SK-N-MC (cell line): ENCODE data around the gene SRGAP1.

Experiments
- EZH2 ChIP-seq: fragments of 200-600 bp; sonication (generic); IDR thresholded peaks from one replicate; pipeline ENCODE4 v1.6.1; 2017; ENCODE audit warnings: antibody characterized with exemption
- POLR2AphosphoS5 ChIP-seq: IDR thresholded peaks from 2 replicates; pipeline ENCODE4 v1.6.1; 2012; ENCODE audit warnings: mild to moderate bottlenecking, low read depth, low read length, borderline replicate concordance

DNA sequence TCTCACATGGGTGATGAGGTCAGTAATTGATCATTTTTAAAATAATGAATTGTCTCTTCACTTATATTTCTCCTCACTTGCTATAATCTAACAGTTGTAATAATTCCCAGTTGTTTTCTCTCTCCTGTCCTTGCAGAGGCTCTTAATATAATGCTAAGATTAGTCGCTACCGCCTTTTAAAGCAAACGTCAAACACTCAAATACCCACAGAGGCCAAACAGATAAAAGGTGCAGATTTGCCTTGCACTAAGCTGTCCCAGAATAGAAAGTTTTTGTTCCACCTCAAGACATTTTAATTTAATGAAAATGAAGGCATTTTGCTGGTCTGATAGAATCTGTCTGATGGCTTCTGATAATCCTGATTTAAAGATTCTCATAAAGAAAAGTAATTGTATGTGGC is 218.6 kb downstream of the SRGAP1 start:
- no peak for TF ChIP-seq EZH2
- TF ChIP-seq POLR2AphosphoS5, result no peak
